NCI-H2171 (cell line): Measurements from ENCODE around the gene CENPM.

ENCODE experiments used
- DNase-seq: peaks from one replicate; lab custom pipeline; 2025; lab: John Stamatoyannopoulos, UW

Gene CENPM

GRCh38 chr22:41913842-41914534 is 33.0 kb downstream of the CENPM start:
- no peak for DNase-seq

GRCh38 chr22:41913040-41913719 is 33.8 kb downstream of the CENPM start:
- DNase-seq: no peak

DNA sequence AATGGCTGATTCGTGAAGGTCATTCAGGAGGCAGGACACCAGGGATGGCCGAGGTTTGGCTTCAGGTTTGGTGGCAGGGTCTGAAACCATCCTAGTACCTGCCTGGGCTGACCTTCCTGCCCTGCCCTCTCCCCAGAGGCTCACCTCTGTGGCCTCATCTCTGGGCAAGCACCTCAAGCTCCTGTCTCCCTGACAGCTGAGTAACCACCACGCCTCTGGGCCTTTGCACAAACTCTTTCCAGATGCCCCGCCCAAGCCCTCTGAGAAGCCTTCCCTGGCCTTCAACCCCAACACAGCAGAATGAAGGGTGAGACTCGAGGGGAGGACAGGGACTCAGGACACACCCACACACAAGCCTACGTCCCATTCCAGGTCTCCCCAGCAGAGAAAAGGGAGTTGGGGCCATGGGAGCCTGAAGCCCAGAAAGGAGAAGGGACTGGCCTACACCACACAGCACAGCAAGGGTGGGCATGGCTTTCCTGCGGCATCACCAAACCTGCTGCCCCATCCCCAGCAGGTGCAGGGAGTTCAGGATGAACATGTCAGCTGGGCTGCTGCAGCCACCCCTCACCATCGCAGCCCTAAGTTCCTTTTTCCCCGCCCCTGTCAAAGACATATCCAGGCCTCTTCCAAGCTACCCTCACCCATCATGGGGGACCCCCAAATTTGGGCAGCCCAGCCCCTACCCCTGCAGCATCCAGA is 34.5 kb downstream of the CENPM start:
- no peak for DNase-seq

DNA sequence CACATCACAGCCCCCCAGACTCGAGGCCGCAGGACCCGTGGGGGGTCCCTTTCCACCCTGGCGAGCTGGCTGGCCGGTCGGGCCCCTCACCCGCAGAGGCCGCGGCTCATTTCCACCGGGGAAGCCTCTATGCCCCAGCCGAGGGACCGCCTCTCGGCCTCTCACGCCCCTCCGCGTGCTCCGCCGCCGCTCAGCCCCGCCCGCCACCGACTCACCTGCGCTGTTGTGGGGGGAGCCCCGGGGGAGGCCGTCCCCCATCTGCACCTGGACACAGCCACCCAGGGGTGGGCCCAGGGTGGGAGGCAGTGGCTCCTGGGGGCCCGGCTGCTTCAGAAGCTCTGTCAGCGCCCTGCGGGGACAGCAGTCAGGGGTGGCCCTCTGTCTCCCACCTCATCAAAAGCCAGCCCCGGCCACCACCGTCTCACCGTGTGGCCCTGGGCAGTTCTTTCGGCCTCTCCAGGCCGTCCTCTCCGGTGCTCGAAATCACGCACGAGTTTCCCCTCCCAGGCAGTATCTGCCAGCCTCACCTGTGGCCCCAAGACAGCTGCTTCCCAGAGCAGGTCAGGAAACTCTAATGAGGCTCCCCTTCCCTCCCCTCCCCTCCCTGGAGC is 35.8 kb downstream of the CENPM start:
- no peak for DNase-seq

- no peak for DNase-seq
Observed at GRCh38 chr22:41910050-41911000, 36.6 kb downstream of the CENPM start.

DNA sequence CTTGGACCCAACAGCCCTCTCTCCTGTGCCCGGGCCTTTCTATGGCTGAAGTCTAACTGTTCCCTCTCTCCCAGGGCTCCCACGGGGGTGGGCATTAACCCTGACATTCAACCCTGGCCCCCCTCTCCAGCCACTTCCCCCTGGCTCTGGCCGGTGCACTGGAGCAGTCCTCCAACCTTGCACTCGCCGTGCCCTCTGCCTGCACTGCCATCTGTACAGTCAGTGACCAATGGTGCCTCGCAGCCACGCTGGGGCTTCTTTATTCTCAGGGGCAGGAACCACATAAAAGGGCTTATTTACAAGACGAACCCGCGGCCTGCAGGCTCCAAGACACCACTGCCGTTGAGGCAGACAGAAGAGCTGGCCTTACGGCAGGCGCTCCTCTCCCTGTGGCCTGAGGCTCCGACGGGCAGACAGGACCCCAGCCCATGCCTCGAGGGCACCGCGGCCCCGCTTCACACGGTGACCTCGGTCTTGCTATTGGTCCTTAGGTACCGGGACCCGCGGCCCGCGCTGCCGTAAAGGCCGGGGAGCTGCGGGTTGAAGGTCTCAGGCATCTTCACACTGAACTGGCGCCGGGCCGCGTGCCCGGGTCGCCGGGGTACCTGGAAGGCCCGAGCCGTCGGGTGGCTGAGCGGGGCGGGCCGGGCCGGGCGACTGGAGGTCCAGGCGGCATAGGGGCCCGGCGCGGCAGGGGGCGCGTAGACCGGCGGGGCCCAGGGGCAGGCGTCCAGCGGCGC is 37.5 kb downstream of the CENPM start:
- DNase-seq: no peak

- no peak for DNase-seq
Observed at GRCh38 chr22:41908411-41909309, 38.3 kb downstream of the CENPM start.

- DNase-seq: no peak
Observed at GRCh38 chr22:41907436-41908401, 39.2 kb downstream of the CENPM start.

DNA sequence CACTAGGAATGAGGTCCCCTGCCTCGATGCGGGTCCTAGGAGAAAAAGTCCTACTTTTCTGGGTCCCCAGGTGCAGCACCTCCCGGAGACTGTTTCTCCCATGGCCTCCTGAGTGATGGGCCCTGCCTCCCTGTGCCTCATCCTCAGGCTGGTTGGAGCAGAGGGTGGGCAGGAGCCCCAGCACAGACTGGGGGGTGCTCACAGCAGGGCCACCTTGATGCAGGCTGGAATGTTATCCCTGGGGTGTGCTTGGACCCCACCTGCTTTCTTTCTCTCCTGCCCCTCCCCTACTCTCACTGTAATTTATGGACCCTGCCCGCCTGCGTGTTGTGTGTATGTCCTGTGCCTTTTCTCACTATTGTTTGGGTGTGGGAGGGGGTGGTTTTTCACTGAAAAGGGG is 40.1 kb downstream of the CENPM start:
- no peak for DNase-seq

GRCh38 chr22:41905411-41906202 is 41.3 kb downstream of the CENPM start:
- no peak for DNase-seq

DNA sequence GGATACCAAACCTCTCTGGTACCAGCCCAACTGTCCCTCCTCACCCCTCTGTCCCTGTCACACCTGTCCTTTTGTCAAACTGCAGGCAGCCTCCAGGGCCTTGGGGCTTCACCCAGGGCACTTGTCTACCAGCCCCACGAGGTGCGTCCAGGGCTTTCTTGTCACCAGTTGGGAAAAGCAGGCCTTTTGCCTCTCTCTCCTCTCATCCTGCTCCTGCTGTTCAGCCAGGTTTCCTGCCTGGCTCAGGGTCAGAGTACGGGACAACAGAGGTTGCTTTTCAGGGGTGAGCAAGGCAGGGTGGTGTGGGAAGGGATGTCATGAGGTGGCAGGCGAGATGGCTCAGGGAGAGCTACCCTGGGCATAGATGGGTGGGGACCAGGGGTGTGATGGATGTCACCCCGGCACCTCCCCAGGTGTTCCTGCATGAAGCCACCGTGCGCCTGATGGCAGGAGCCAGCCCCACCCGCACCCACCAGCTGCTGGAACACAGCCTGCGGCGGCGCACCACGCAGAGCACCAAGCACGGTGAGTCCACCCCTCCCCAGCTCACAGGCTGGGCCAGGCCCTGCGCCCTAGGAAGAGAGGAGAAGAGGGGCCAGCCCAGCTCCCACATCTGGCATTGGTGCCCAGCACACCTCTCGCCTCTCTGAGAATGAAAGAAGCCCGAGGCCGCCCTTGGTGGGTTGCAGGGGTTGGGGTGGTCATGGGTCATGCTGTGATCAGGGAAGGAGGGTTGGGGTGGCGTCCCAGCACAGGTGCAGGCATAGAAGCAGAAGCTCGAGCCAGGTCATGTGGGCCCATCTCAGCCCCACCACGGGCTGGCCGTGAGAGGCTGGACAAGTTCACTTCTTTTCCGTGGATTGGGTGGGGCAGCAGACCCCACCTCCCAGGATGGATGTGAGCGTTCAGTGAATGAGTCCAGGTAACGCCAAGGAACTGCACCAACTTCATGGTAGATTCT is 42.2 kb downstream of the CENPM start:
- DNase-seq: no peak

DNA sequence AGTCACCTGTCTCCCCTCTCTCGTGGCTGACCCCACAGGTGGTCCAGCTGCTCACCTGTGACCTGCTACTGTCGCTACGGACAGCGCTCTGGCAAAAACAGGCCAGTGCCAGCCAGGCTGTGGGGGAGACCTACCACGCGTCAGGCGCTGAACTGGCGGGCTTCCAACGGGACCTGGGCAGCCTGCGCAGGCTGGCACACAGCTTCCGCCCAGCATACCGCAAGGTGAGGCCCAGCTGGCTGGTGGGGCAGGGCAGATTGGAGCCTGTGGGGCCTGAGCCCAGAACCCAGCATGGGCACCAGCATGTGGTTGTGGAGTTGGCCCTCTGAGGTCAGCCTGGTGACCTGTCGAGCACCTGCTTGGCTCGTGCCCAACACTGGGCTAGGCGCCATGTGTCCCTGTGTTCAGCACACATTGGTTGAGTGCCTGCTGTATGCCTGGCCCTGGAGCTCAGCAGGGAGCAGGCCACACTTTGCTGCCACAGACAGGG is 44.0 kb downstream of the CENPM start:
- no peak for DNase-seq

DNA sequence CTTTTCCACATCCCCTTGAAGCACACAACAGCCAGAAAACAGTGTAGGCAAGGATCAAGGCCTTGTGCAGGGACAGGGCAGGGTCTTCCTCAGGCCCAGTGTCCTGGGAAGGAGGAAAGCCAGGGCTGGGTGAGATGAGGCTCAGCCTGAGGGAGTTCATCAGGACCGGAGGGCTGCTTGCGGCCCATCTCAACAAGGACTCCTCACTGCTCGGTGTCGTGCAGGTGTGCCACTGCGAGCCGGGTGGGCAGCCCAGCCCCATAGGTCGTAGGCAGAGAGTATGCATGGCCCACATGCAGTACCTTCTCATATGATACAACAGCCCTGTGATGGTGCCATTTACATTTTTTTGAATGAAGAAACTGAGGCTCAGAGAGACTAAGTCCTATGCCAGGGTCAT is 44.9 kb downstream of the CENPM start:
- DNase-seq: no peak

DNA sequence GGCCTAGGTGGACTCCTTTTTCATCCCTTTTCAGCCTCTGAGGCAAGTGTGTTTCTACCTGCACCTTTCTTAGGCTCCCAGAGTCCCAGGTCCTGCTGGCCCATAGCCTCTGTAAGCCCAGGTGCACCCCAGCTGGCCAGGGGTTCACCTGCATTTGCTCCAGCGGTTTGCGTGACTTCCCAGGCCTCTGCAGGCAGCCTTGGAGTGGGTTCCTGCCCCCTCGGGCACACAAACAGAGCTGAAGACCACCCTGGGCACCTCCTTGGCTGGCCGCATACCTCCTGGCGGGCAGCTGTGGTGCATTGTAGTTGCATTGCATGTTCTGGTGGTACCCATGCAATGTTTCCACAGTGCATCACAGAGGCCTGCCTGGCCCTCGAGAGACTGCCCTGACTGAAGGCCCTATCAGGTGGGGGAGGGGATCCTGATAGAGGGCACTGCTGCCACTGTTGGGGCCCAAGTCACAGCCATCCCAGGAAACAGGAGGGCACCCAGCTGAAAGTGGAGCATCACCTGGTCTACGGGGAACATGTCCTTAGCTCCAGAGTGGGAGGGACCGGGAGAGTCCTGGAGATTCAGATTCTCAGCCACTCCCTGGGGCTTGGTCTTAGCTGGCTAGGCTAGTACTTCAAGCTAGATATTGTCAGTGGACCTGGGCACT is 46.2 kb downstream of the CENPM start:
- DNase-seq: no peak

DNA sequence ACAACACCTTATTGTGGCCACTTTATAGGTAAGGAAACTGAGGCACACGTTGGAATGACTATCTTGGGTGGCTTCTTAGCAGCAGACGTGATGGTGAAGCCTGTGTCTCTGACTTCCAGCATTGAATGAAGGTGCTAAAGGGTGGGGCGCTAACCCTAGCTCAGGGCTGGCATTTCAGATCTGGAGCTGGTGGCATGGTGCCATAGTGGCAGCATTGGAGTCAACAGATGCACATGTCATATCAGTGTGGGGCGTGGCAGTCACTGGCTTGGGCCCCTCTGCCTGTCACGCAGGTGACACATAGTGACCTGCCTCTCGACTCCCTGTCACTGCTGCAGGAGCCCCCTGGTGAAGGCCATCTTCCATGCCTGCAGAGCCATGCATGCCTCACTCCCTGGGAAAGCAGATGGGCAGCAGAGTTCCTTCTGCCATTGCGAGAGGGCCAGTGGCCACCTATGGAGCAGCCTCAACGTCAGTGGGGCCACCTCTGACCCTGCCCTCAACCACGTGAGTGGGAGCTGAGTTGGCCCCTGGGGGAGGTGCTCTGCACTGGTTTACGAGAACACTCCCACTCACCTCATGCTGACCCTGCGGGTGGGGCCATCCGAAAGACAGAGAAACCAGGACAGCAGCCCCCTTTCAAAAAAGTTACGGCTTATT is 46.8 kb downstream of the CENPM start:
- DNase-seq: no peak
